ENCODE results near the gene ANKIB1. TPM values are rescaled to one million over a fixed set of nuclear protein-coding genes. Genes with fewer than 3 reads are reported as not detected.

Gene ANKIB1
- total and polyA plus RNA-seq, 2 donors from 2014 or later, result 10.7 to 59.0 TPM

GRCh38 chr7:92325173-92325572 is 79.4 kb downstream of the ANKIB1 start:
- H3K9ac ChIP-seq (ENCODE audit: low read length in 3 of 3), result no peak overlapping the region
- no peak for TF ChIP-seq CTCF (IDR thresholded peaks at IDR 0.05; ENCODE audit: borderline replicate concordance, extremely low read depth, insufficient read depth)
- peaks cover 0 to 6% (median 2%) of the 10 kb centered on the region in 3 donors for H3K4me1 ChIP-seq (ENCODE audit: control insufficient read depth in 2 of 3, insufficient read depth in 2 of 3, low read depth in 1 of 3, low read length in 3 of 3)
- H3K27ac ChIP-seq (ENCODE audit: low read depth in 2 of 2, low read length in 2 of 2), result no peak overlapping the region
- no peak overlapping the region for H3K4me3 ChIP-seq (ENCODE audit: low read length in 3 of 3)
- no peaks in the 10 kb centered on the region for H3K9me3 ChIP-seq (ENCODE audit: control insufficient read depth in 2 of 3, insufficient read depth in 1 of 3, low read length in 3 of 3)
- no peaks in the 10 kb centered on the region for H3K27me3 ChIP-seq (ENCODE audit: control insufficient read depth, insufficient read depth, low read length)
- H3K36me3 ChIP-seq (ENCODE audit: control insufficient read depth in 2 of 3, insufficient read depth in 3 of 3, low read length in 3 of 3), result peaks cover 0 to 3% (median 0%) of the 10 kb centered on the region in 3 donors
- FAIRE-seq (no peak), DNase-seq (no peak)
- intact Hi-C loops (cut with DNase I), result no loop called here

- intact Hi-C loops (cut with DNase I), result no loop called here
- H3K27me3 ChIP-seq (ENCODE audit: control insufficient read depth, insufficient read depth, low read length), result no peaks in the 10 kb centered on the region
- H3K27ac ChIP-seq (ENCODE audit: low read depth in 2 of 2, low read length in 2 of 2), result no peak overlapping the region
- no peak for FAIRE-seq
- H3K4me1 ChIP-seq (ENCODE audit: control insufficient read depth in 2 of 3, insufficient read depth in 2 of 3, low read depth in 1 of 3, low read length in 3 of 3), result peaks cover 0 to 6% (median 2%) of the 10 kb centered on the region in 3 donors
- no peaks in the 10 kb centered on the region for H3K9me3 ChIP-seq (ENCODE audit: control insufficient read depth in 2 of 3, insufficient read depth in 1 of 3, low read length in 3 of 3)
- DNase-seq, result no peak
- no peak overlapping the region for H3K4me3 ChIP-seq (ENCODE audit: low read length in 3 of 3)
- TF ChIP-seq CTCF (IDR thresholded peaks at IDR 0.05; ENCODE audit: borderline replicate concordance, extremely low read depth, insufficient read depth), result no peak
- no peak overlapping the region for H3K9ac ChIP-seq (ENCODE audit: low read length in 3 of 3)
- no peaks in the 10 kb centered on the region for H3K36me3 ChIP-seq (ENCODE audit: control insufficient read depth in 2 of 3, insufficient read depth in 3 of 3, low read length in 3 of 3)
Observed at GRCh38 chr7:92325858-92326257, 80.1 kb downstream of the ANKIB1 start.

DNA sequence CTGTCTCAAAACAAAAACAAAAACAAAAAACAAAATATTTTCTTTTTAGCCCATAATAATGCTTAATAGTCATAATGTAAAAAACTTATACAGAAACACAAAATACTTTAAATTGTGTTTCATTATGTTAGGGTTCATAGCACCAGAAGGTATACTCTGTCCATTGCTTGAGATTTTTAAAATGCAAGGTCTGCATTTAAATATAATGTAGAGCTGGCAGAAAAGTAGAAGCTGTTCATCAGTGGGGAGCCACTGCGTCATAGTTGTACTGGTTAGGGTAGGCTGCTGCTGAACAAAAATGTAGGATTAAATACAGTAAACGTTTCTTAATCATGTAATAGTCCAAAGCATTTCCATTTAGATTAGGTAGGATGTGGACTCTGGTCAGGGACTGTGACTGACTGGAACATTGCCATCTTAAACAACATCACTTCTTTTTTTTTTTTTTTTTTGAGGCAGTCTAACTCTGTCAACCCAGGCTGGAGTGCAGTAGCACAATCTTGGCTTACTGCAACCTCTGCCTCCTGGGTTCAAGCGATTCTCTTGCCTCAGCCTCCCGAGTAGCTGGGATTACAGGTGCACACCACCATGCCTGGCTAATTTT is 85.2 kb downstream of the ANKIB1 start:
- no peak for TF ChIP-seq CTCF (IDR thresholded peaks at IDR 0.05; ENCODE audit: borderline replicate concordance, extremely low read depth, insufficient read depth)
- Histone ChIP-seq H3K4me1 (ENCODE audit: control insufficient read depth in 2 of 3, insufficient read depth in 2 of 3, low read depth in 1 of 3, low read length in 3 of 3) (no peaks in the 10 kb centered on the region), H3K4me3 (ENCODE audit: low read length in 3 of 3) (no peak overlapping the region), H3K9me3 (ENCODE audit: control insufficient read depth in 2 of 3, insufficient read depth in 1 of 3, low read length in 3 of 3) (no peaks in the 10 kb centered on the region), H3K36me3 (ENCODE audit: control insufficient read depth in 2 of 3, insufficient read depth in 3 of 3, low read length in 3 of 3) (peaks cover 0 to 2% (median 0%) of the 10 kb centered on the region in 3 donors), H3K9ac (ENCODE audit: low read length in 3 of 3) (no peak overlapping the region), H3K27me3 (ENCODE audit: control insufficient read depth, insufficient read depth, low read length) (no peaks in the 10 kb centered on the region), H3K27ac (ENCODE audit: low read depth in 2 of 2, low read length in 2 of 2) (no peak overlapping the region)
- DNase-seq, result no peak
- no peak for FAIRE-seq
- intact Hi-C loops (cut with DNase I), result no loop called here

DNA sequence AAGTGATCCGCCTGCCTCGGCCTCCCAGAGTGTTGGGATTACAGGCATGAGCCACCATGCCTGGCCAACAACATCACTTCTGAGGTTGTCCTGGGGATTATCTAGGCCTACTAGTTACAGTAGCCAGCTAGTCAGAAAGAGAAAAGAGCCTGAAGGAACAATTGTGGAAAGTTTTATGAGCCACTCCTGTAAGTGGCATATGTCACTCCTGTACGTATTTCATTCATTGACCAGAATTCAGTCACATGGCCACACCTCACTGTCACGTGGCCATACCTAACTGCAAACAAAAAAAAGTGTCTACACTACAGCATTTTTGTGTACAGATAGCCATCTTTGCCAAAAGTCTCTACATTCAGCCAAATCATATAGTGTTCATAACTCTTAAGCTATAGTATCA is 85.7 kb downstream of the ANKIB1 start:
- Histone ChIP-seq H3K4me1 (ENCODE audit: control insufficient read depth in 2 of 3, insufficient read depth in 2 of 3, low read depth in 1 of 3, low read length in 3 of 3) (no peaks in the 10 kb centered on the region), H3K4me3 (ENCODE audit: low read length in 3 of 3) (no peak overlapping the region), H3K27ac (ENCODE audit: low read depth in 2 of 2, low read length in 2 of 2) (no peak overlapping the region), H3K27me3 (ENCODE audit: control insufficient read depth, insufficient read depth, low read length) (no peaks in the 10 kb centered on the region), H3K9me3 (ENCODE audit: control insufficient read depth in 2 of 3, insufficient read depth in 1 of 3, low read length in 3 of 3) (no peaks in the 10 kb centered on the region), H3K9ac (ENCODE audit: low read length in 3 of 3) (no peak overlapping the region), H3K36me3 (ENCODE audit: control insufficient read depth in 2 of 3, insufficient read depth in 3 of 3, low read length in 3 of 3) (peaks cover 0 to 2% (median 0%) of the 10 kb centered on the region in 3 donors)
- TF ChIP-seq CTCF (IDR thresholded peaks at IDR 0.05; ENCODE audit: borderline replicate concordance, extremely low read depth, insufficient read depth), result no peak
- no peak for FAIRE-seq
- intact Hi-C loops (cut with DNase I), result no loop called here
- no peak for DNase-seq

All from kidney (tissue), 14 donors.